ENCODE results near the gene HDHD2.

- no peak for TF ChIP-seq PKNOX1 (IDR thresholded peaks at IDR 0.05)
- no peak for TF ChIP-seq SUZ12 (IDR thresholded peaks at IDR 0.05)
- TF ChIP-seq FOXA1 (IDR thresholded peaks at IDR 0.05), result no peak
- no peak for TF ChIP-seq L3MBTL2 (conservative IDR thresholded peaks at IDR 0.05)
- TF ChIP-seq HDGF (IDR thresholded peaks at IDR 0.05; ENCODE audit: borderline replicate concordance), result no peak
- TF ChIP-seq ELF4 (IDR thresholded peaks at IDR 0.05), result no peak
- TF ChIP-seq ARNT (IDR thresholded peaks at IDR 0.05), result no peak
- no peak for TF ChIP-seq TARDBP (IDR thresholded peaks at IDR 0.05)
- no peak for TF ChIP-seq ZNF384 (IDR thresholded peaks at IDR 0.05)
Measured at GRCh38 chr18:47149457-47150028, 757 bp downstream of the HDHD2 start.

All from HEK293T (cell line).